Measurements from ENCODE around the gene PTAR1. TPM values are rescaled to one million over a fixed set of nuclear protein-coding genes. Genes with fewer than 3 reads are reported as not detected.

Gene PTAR1
- total RNA-seq, 1 experiment from 2014 or later = 32.2 TPM

DNA sequence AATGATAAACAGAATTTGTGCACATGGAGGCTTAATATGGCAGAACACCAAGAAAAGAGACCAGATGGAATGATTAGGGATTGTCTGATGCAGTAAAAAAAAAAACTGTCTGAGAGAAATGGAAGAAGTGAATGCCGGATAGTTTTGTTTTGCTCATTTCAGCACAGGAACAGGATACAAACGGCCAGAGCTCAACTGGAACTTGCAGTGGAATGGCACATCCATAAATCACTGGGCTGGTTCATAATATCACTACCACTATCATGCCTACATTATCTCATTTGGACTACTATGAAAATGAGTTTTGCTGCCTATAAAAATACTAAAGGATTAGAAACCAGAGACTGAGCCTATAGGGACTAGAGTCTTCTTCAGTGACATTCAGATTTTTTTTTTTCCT is 9.7 kb downstream of the PTAR1 start:
- no peaks in the 10 kb centered on the region for H3K9me2 ChIP-seq (ENCODE audit: insufficient read depth)
- peaks cover 66% of the 10 kb centered on the region for H3K79me2 ChIP-seq (ENCODE audit: insufficient read depth, low read length)
- TF ChIP-seq RAD21 (IDR thresholded peaks at IDR 0.05; ENCODE audit: low read depth) = no peak
- TF ChIP-seq CEBPB (IDR thresholded peaks at IDR 0.05; ENCODE audit: low read depth) = no peak
- TF ChIP-seq JUND (IDR thresholded peaks at IDR 0.05) = no peak
- no peak for TF ChIP-seq ZFX (IDR thresholded peaks at IDR 0.05)
- TF ChIP-seq, protein P1, sequence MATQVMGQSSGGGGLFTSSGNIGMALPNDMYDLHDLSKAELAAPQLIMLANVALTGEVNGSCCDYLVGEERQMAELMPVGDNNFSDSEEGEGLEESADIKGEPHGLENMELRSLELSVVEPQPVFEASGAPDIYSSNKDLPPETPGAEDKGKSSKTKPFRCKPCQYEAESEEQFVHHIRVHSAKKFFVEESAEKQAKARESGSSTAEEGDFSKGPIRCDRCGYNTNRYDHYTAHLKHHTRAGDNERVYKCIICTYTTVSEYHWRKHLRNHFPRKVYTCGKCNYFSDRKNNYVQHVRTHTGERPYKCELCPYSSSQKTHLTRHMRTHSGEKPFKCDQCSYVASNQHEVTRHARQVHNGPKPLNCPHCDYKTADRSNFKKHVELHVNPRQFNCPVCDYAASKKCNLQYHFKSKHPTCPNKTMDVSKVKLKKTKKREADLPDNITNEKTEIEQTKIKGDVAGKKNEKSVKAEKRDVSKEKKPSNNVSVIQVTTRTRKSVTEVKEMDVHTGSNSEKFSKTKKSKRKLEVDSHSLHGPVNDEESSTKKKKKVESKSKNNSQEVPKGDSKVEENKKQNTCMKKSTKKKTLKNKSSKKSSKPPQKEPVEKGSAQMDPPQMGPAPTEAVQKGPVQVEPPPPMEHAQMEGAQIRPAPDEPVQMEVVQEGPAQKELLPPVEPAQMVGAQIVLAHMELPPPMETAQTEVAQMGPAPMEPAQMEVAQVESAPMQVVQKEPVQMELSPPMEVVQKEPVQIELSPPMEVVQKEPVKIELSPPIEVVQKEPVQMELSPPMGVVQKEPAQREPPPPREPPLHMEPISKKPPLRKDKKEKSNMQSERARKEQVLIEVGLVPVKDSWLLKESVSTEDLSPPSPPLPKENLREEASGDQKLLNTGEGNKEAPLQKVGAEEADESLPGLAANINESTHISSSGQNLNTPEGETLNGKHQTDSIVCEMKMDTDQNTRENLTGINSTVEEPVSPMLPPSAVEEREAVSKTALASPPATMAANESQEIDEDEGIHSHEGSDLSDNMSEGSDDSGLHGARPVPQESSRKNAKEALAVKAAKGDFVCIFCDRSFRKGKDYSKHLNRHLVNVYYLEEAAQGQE (IDR thresholded peaks at IDR 0.05; ENCODE audit: low read depth) = no peak
- TF ChIP-seq YY1 (IDR thresholded peaks at IDR 0.05; ENCODE audit: extremely low read depth, insufficient replicate concordance, low read depth, low read length) = no peak
- no peak for TF ChIP-seq CBX3 (IDR thresholded peaks at IDR 0.05; ENCODE audit: low read depth)
- no peak for TF ChIP-seq EGR1 (IDR thresholded peaks at IDR 0.05; ENCODE audit: low read depth)
- TF ChIP-seq, protein P2, sequence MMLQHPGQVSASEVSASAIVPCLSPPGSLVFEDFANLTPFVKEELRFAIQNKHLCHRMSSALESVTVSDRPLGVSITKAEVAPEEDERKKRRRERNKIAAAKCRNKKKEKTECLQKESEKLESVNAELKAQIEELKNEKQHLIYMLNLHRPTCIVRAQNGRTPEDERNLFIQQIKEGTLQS (IDR thresholded peaks at IDR 0.05) = no peak
- TF ChIP-seq EZH2 (IDR thresholded peaks at IDR 0.05) = no peak
- TF ChIP-seq FOSL1 (IDR thresholded peaks at IDR 0.05; ENCODE audit: low read depth) = no peak
- TF ChIP-seq SRF (IDR thresholded peaks at IDR 0.05; ENCODE audit: low read depth) = no peak
- TF ChIP-seq TCF7L2 (IDR thresholded peaks at IDR 0.05; ENCODE audit: borderline replicate concordance, extremely low read depth, insufficient read depth, insufficient read length) = no peak
- TF ChIP-seq EZH2phosphoT487 (IDR thresholded peaks at IDR 0.05; ENCODE audit: borderline replicate concordance) = no peak
- TF ChIP-seq, protein P3, sequence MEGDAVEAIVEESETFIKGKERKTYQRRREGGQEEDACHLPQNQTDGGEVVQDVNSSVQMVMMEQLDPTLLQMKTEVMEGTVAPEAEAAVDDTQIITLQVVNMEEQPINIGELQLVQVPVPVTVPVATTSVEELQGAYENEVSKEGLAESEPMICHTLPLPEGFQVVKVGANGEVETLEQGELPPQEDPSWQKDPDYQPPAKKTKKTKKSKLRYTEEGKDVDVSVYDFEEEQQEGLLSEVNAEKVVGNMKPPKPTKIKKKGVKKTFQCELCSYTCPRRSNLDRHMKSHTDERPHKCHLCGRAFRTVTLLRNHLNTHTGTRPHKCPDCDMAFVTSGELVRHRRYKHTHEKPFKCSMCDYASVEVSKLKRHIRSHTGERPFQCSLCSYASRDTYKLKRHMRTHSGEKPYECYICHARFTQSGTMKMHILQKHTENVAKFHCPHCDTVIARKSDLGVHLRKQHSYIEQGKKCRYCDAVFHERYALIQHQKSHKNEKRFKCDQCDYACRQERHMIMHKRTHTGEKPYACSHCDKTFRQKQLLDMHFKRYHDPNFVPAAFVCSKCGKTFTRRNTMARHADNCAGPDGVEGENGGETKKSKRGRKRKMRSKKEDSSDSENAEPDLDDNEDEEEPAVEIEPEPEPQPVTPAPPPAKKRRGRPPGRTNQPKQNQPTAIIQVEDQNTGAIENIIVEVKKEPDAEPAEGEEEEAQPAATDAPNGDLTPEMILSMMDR (IDR thresholded peaks at IDR 0.05 in 2 of 3, conservative IDR thresholded peaks at IDR 0.05 in 1 of 3; ENCODE audit: borderline replicate concordance in 1 of 3, insufficient read depth in 1 of 3, low read depth in 2 of 3, low read length in 2 of 3) = no peak
- TF ChIP-seq SP1 (IDR thresholded peaks at IDR 0.05; ENCODE audit: low read depth) = no peak
- TF ChIP-seq, protein P4, sequence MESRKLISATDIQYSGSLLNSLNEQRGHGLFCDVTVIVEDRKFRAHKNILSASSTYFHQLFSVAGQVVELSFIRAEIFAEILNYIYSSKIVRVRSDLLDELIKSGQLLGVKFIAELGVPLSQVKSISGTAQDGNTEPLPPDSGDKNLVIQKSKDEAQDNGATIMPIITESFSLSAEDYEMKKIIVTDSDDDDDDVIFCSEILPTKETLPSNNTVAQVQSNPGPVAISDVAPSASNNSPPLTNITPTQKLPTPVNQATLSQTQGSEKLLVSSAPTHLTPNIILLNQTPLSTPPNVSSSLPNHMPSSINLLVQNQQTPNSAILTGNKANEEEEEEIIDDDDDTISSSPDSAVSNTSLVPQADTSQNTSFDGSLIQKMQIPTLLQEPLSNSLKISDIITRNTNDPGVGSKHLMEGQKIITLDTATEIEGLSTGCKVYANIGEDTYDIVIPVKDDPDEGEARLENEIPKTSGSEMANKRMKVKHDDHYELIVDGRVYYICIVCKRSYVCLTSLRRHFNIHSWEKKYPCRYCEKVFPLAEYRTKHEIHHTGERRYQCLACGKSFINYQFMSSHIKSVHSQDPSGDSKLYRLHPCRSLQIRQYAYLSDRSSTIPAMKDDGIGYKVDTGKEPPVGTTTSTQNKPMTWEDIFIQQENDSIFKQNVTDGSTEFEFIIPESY (IDR thresholded peaks at IDR 0.05; ENCODE audit: extremely low read depth, insufficient replicate concordance, low read length) = no peak
- TF ChIP-seq ELF1 (IDR thresholded peaks at IDR 0.05; ENCODE audit: borderline replicate concordance, low read depth) = no peak
- no peak overlapping the region for H2AFZ ChIP-seq (ENCODE audit: low read depth, low read length, poor library complexity, severe bottlenecking)
- intact Hi-C loops (cut with micrococcal nuclease) = no loop called here
- DNase-seq (ENCODE audit: low read depth, low spot score) = no peak
- H3K9me3 ChIP-seq (ENCODE audit: control insufficient read depth in 1 of 2, insufficient read depth in 1 of 2, low read depth in 1 of 2, low read length in 2 of 2) = no peaks in the 10 kb centered on the region
- H3K4me3 ChIP-seq (replicated peaks in 1 of 2; ENCODE audit: low read depth in 1 of 2, low read length in 2 of 2) = no peak overlapping the region
- ATAC-seq = no peak
- H3K4me1 ChIP-seq (ENCODE audit: control insufficient read depth in 1 of 2, insufficient read depth in 2 of 2, low read length in 2 of 2) = no peaks in the 10 kb centered on the region; a peak in 1 of 4 replicates
- no peak overlapping the region for H3K4me2 ChIP-seq (ENCODE audit: low read length)
- no TSS peak for BruUV-seq (replicated peaks)
- H3K9ac ChIP-seq (ENCODE audit: low read length) = no peak overlapping the region
- no peaks in the 10 kb centered on the region for H4K20me1 ChIP-seq (ENCODE audit: insufficient read depth)
- POLR2A ChIA-PET = no interaction called here
- H3K27me3 ChIP-seq (ENCODE audit: insufficient read depth, low read length) = no peaks in the 10 kb centered on the region
- RAD21 ChIA-PET (ENCODE audit: low non-redundant PET in 1 of 2, low total read pairs in 2 of 2, uncharacterized antibody in 2 of 2, unreplicated experiment in 2 of 2) = no interaction called here
- H3K36me3 ChIP-seq (ENCODE audit: control insufficient read depth in 1 of 2, insufficient read depth in 2 of 2, low read length in 2 of 2) = no peaks in the 10 kb centered on the region; a peak in 1 of 4 replicates
- CTCF ChIA-PET = no interaction called here
- no peak overlapping the region for H3K27ac ChIP-seq (ENCODE audit: low read depth, low read length)
